ENCODE data around the gene VSIG10L2. TPM values are rescaled to one million over a fixed set of nuclear protein-coding genes. Genes with fewer than 3 reads are reported as not detected.

The VSIG10L2 gene
- total and polyA plus RNA-seq, 4 donors, result 0.48 TPM; not detected in 3

GRCh38 chr11:125925247-125925740, 20.6 kb upstream of the VSIG10L2 start:
- no peaks in the 10 kb centered on the region for H3K27me3 ChIP-seq (ENCODE audit: control insufficient read depth in 1 of 2, insufficient read depth in 2 of 2, low read length in 1 of 2)
- intact Hi-C loops (cut with DNase I), result loop anchor here in 1 of 2 donors (1.0 kb wide), 1 partner anchor 269 kb away; no protein-coding TSS in a partner anchor
- H3K4me3 ChIP-seq (ENCODE audit: low read length in 2 of 2), result no peak overlapping the region
- H3K27ac ChIP-seq (ENCODE audit: low read depth in 1 of 2, low read length in 2 of 2), result no peak overlapping the region
- no peaks in the 10 kb centered on the region for H3K4me1 ChIP-seq (ENCODE audit: control insufficient read depth in 1 of 2, insufficient read depth in 2 of 2, low read length in 2 of 2)
- WGBS, 2 donors, result 42 to 47% methylated on average over 6 of the region's 6 CpGs
- ATAC-seq (ENCODE audit: low FRiP score) (no peak), DNase-seq (no peak)
- no peaks in the 10 kb centered on the region for H3K36me3 ChIP-seq (ENCODE audit: control insufficient read depth in 1 of 2, insufficient read depth in 2 of 2, low read length in 1 of 2)
- no peaks in the 10 kb centered on the region for H3K9me3 ChIP-seq (ENCODE audit: control insufficient read depth, low read length)

DNA sequence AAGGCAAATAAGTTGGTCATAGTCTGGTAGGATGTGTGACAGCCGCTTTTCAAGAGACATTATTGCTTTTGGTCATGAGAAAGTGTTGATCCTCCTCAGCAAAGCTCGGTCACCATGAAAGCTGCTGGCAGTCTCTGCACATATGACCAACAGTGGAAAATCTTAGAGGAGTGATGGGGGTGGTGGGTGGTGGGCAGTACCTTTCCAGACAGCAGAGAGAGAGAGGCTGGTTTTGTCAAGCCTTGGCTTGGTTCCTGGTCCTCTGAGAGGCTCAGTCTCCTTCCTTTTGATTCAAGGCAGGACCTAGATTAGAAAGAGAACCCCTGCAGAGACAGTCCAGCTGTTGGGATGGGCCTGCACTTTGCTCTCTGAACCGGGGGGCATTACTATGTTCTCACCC, 20.0 kb upstream of the VSIG10L2 start:
- Histone ChIP-seq H3K27ac (ENCODE audit: low read depth in 1 of 2, low read length in 2 of 2) (no peak overlapping the region), H3K27me3 (ENCODE audit: control insufficient read depth in 1 of 2, insufficient read depth in 2 of 2, low read length in 1 of 2) (no peaks in the 10 kb centered on the region), H3K36me3 (ENCODE audit: control insufficient read depth in 1 of 2, insufficient read depth in 2 of 2, low read length in 1 of 2) (no peaks in the 10 kb centered on the region), H3K4me1 (ENCODE audit: control insufficient read depth in 1 of 2, insufficient read depth in 2 of 2, low read length in 2 of 2) (no peaks in the 10 kb centered on the region), H3K9me3 (ENCODE audit: control insufficient read depth, low read length) (no peaks in the 10 kb centered on the region), H3K4me3 (ENCODE audit: low read length in 2 of 2) (no peak overlapping the region)
- DNase-seq (no peak), ATAC-seq (ENCODE audit: low FRiP score) (no peak)
- intact Hi-C loops (cut with DNase I), result loop anchor here in 1 of 2 donors (1.0 kb wide), 1 partner anchor 268 kb away; no protein-coding TSS in a partner anchor
- 39 to 48% methylated on average over 3 of the region's 3 CpGs for WGBS, 2 donors

DNA sequence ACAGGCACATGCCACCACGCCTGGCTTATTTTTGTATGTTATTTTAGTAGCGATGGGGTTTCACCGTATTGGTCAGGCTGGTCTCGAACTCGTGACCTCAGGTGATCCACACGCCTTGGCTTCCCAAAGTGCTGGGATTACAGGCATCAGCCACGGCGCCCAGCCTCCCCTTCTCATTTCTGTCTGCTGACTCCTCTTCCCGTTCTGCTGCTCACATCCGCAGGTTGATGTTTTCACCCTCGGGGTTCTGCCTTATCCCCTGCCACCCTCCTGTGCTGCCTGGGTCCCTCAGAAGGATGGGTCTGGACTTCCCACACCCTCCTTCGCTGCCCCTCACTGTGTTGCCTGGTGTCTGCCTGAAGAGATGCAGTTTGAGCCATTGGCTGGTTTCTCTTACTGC, 19.2 kb upstream of the VSIG10L2 start:
- Histone ChIP-seq H3K27ac (ENCODE audit: low read depth in 1 of 2, low read length in 2 of 2) (no peak overlapping the region), H3K27me3 (ENCODE audit: control insufficient read depth in 1 of 2, insufficient read depth in 2 of 2, low read length in 1 of 2) (no peaks in the 10 kb centered on the region), H3K36me3 (ENCODE audit: control insufficient read depth in 1 of 2, insufficient read depth in 2 of 2, low read length in 1 of 2) (no peaks in the 10 kb centered on the region), H3K4me3 (ENCODE audit: low read length in 2 of 2) (no peak overlapping the region), H3K4me1 (ENCODE audit: control insufficient read depth in 1 of 2, insufficient read depth in 2 of 2, low read length in 2 of 2) (no peaks in the 10 kb centered on the region), H3K9me3 (ENCODE audit: control insufficient read depth, low read length) (no peaks in the 10 kb centered on the region)
- DNase-seq (no peak), ATAC-seq (ENCODE audit: low FRiP score) (no peak)
- intact Hi-C loops (cut with DNase I), result no loop called here
- 91 to 93% methylated on average over 12 of the region's 12 CpGs for WGBS, 2 donors

DNA sequence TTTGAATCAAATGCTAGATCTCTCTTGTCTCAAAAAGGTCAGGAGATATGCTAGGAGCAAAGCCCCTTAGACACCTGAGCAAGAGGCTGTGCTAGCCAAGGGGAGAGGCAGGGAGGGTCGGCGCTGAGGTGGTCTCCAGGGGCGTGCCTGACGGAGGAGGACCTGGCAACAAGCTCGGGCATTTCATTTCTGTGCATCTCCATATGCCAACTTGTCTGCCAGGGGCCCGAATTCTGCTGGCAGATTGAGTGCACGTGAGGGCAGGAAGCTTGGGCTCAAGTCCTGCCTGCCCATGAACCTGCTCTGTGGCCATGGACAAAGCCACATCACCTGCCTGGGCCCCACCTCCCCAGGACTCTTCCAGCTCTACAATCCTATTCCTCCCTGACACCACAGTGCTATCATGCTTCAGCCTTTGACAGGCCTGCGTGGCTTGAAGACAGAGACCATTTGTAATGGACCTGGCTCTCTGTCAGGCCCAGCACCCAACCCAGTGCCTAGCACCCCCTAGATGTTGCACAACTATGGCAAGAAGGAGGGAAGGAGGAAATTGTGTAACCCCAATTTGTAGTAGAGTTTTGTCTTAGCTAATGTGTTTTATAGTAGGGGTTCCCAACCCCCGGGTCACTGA, 16.3 kb upstream of the VSIG10L2 start:
- Histone ChIP-seq H3K36me3 (ENCODE audit: control insufficient read depth in 1 of 2, insufficient read depth in 2 of 2, low read length in 1 of 2) (no peaks in the 10 kb centered on the region), H3K27me3 (ENCODE audit: control insufficient read depth in 1 of 2, insufficient read depth in 2 of 2, low read length in 1 of 2) (no peaks in the 10 kb centered on the region), H3K4me1 (ENCODE audit: control insufficient read depth in 1 of 2, insufficient read depth in 2 of 2, low read length in 2 of 2) (no peaks in the 10 kb centered on the region), H3K4me3 (ENCODE audit: low read length in 2 of 2) (no peak overlapping the region), H3K9me3 (ENCODE audit: control insufficient read depth, low read length) (no peaks in the 10 kb centered on the region), H3K27ac (ENCODE audit: low read depth in 1 of 2, low read length in 2 of 2) (no peak overlapping the region)
- DNase-seq (no peak), ATAC-seq (ENCODE audit: low FRiP score) (no peak)
- 77 to 81% methylated on average over 9 of the region's 9 CpGs for WGBS, 2 donors
- intact Hi-C loops (cut with DNase I), result no loop called here

DNA sequence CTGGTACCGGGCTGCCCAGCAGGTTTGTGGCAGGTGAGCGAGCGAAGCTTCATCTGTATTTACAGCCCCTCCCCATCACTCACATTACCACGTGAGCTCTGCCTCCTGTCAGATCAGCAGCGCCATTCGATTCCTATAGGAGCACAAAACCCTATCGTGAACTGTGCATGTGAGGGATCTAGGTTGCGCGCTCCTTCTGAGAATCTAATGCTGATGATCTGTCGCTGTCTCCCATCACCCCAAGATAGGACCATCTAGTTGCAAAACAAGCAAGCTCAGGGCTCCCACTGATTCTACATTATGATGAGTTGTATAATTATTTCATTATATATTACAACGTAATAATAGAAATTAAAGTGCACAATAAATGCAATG, 15.8 kb upstream of the VSIG10L2 start:
- no peak for DNase-seq
- no peaks in the 10 kb centered on the region for H3K9me3 ChIP-seq (ENCODE audit: control insufficient read depth, low read length)
- no peaks in the 10 kb centered on the region for H3K27me3 ChIP-seq (ENCODE audit: control insufficient read depth in 1 of 2, insufficient read depth in 2 of 2, low read length in 1 of 2)
- intact Hi-C loops (cut with DNase I), result no loop called here
- H3K4me1 ChIP-seq (ENCODE audit: control insufficient read depth in 1 of 2, insufficient read depth in 2 of 2, low read length in 2 of 2), result no peaks in the 10 kb centered on the region
- H3K36me3 ChIP-seq (ENCODE audit: control insufficient read depth in 1 of 2, insufficient read depth in 2 of 2, low read length in 1 of 2), result no peaks in the 10 kb centered on the region
- ATAC-seq (ENCODE audit: low FRiP score), result no peak
- no peak overlapping the region for H3K27ac ChIP-seq (ENCODE audit: low read depth in 1 of 2, low read length in 2 of 2)
- no peak overlapping the region for H3K4me3 ChIP-seq (ENCODE audit: low read length in 2 of 2)
- 87 to 91% methylated on average over 11 of the region's 11 CpGs for WGBS, 2 donors

- intact Hi-C loops (cut with DNase I), result no loop called here
- Histone ChIP-seq H3K4me3 (ENCODE audit: low read length in 2 of 2) (no peak overlapping the region), H3K27ac (ENCODE audit: low read depth in 1 of 2, low read length in 2 of 2) (no peak overlapping the region), H3K4me1 (ENCODE audit: control insufficient read depth in 1 of 2, insufficient read depth in 2 of 2, low read length in 2 of 2) (no peaks in the 10 kb centered on the region), H3K36me3 (ENCODE audit: control insufficient read depth in 1 of 2, insufficient read depth in 2 of 2, low read length in 1 of 2) (no peaks in the 10 kb centered on the region), H3K27me3 (ENCODE audit: control insufficient read depth in 1 of 2, insufficient read depth in 2 of 2, low read length in 1 of 2) (no peaks in the 10 kb centered on the region), H3K9me3 (ENCODE audit: control insufficient read depth, low read length) (no peaks in the 10 kb centered on the region)
- 36 to 47% methylated on average over 3 of the region's 3 CpGs for WGBS, 2 donors
- ATAC-seq (ENCODE audit: low FRiP score) (no peak), DNase-seq (no peak)
Observed at GRCh38 chr11:125931116-125931515, 14.7 kb upstream of the VSIG10L2 start.

- ATAC-seq (ENCODE audit: low FRiP score) (no peak), DNase-seq (no peak)
- Histone ChIP-seq H3K4me3 (ENCODE audit: low read length in 2 of 2) (no peak overlapping the region), H3K36me3 (ENCODE audit: control insufficient read depth in 1 of 2, insufficient read depth in 2 of 2, low read length in 1 of 2) (no peaks in the 10 kb centered on the region), H3K9me3 (ENCODE audit: control insufficient read depth, low read length) (no peaks in the 10 kb centered on the region), H3K4me1 (ENCODE audit: control insufficient read depth in 1 of 2, insufficient read depth in 2 of 2, low read length in 2 of 2) (no peaks in the 10 kb centered on the region), H3K27ac (ENCODE audit: low read depth in 1 of 2, low read length in 2 of 2) (no peak overlapping the region), H3K27me3 (ENCODE audit: control insufficient read depth in 1 of 2, insufficient read depth in 2 of 2, low read length in 1 of 2) (no peaks in the 10 kb centered on the region)
- intact Hi-C loops (cut with DNase I), result no loop called here
- 21 to 27% methylated on average over 6 of the region's 6 CpGs for WGBS, 2 donors
Observed at GRCh38 chr11:125931668-125932067, 14.2 kb upstream of the VSIG10L2 start.

DNA sequence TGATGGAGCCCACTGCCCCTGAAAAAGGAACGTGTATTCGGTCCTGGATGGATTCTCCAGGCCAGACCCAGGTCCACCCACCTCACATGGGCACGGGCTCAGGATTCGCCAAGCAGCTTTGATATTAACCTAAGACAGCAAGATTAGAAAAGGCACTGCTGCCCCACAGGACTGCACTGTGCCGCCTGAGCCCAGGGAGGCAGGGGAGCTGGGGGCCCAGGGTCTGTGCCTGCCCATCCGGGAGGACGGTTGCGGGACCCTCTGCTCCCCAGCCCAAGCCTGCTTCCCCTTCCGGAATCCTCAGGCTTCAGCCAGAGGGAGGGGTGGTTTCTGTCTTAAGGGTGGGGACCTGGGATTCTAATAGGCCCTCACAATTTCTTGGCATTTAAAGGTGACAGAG, 13.5 kb upstream of the VSIG10L2 start:
- intact Hi-C loops (cut with DNase I), result no loop called here
- DNase-seq, result no peak
- no peaks in the 10 kb centered on the region for H3K4me1 ChIP-seq (ENCODE audit: control insufficient read depth in 1 of 2, insufficient read depth in 2 of 2, low read length in 2 of 2)
- no peak for ATAC-seq (ENCODE audit: low FRiP score)
- 84 to 89% methylated on average over 9 of the region's 9 CpGs for WGBS, 2 donors
- no peaks in the 10 kb centered on the region for H3K9me3 ChIP-seq (ENCODE audit: control insufficient read depth, low read length)
- H3K36me3 ChIP-seq (ENCODE audit: control insufficient read depth in 1 of 2, insufficient read depth in 2 of 2, low read length in 1 of 2), result no peaks in the 10 kb centered on the region
- H3K27ac ChIP-seq (ENCODE audit: low read depth in 1 of 2, low read length in 2 of 2), result no peak overlapping the region
- H3K4me3 ChIP-seq (ENCODE audit: low read length in 2 of 2), result no peak overlapping the region
- no peaks in the 10 kb centered on the region for H3K27me3 ChIP-seq (ENCODE audit: control insufficient read depth in 1 of 2, insufficient read depth in 2 of 2, low read length in 1 of 2)

- Histone ChIP-seq H3K9me3 (ENCODE audit: control insufficient read depth, low read length) (no peaks in the 10 kb centered on the region), H3K4me3 (ENCODE audit: low read length in 2 of 2) (no peak overlapping the region), H3K36me3 (ENCODE audit: control insufficient read depth in 1 of 2, insufficient read depth in 2 of 2, low read length in 1 of 2) (no peaks in the 10 kb centered on the region), H3K27ac (ENCODE audit: low read depth in 1 of 2, low read length in 2 of 2) (no peak overlapping the region), H3K4me1 (ENCODE audit: control insufficient read depth in 1 of 2, insufficient read depth in 2 of 2, low read length in 2 of 2) (no peaks in the 10 kb centered on the region), H3K27me3 (ENCODE audit: control insufficient read depth in 1 of 2, insufficient read depth in 2 of 2, low read length in 1 of 2) (no peaks in the 10 kb centered on the region)
- WGBS, 2 donors, result 75 to 78% methylated on average over 12 of the region's 12 CpGs
- intact Hi-C loops (cut with DNase I), result no loop called here
- ATAC-seq (ENCODE audit: low FRiP score) (no peak), DNase-seq (no peak)
Observed at GRCh38 chr11:125933030-125933813, 12.6 kb upstream of the VSIG10L2 start.

All from aorta (tissue), 5 donors.